AG10803 (cell line): ENCODE data around the gene EXOC4.

Experiments
- DNase-seq: peaks from one replicate; pipeline ENCODE4 v3.0.0; 2010; ENCODE audit warnings: low read depth
- H3K4me3 ChIP-seq: 2 replicates; pipeline ENCODE4 v1.5.1; 2011; ENCODE audit warnings: mild to moderate bottlenecking, low read length, control low read depth
- TF ChIP-seq, protein P1 (sequence below): conservative IDR thresholded peaks from 2 replicates; pipeline ENCODE4 v1.5.1; 2011; ENCODE audit warnings: mild to moderate bottlenecking, low read length, control low read depth, inconsistent platforms

The EXOC4 gene

DNA sequence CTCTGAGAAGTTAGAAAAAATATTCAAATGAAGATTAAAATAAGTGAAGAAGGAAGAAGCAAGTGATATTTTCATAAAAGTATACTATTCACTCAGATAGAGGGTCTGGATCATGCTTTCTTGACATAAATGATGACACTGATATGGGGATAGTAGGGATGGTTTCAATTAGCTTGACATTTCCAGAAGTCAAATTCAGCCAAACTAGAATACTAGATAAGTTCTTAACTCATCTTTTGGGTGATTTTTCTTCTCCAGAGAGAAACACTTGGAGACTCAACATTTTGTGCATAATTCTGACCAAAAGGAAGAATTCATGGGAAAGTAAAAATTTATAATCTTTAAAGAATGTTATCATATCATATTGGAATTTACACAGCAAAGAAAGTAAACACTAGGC, 722.3 kb downstream of the EXOC4 start:
- TF ChIP-seq, protein P1, sequence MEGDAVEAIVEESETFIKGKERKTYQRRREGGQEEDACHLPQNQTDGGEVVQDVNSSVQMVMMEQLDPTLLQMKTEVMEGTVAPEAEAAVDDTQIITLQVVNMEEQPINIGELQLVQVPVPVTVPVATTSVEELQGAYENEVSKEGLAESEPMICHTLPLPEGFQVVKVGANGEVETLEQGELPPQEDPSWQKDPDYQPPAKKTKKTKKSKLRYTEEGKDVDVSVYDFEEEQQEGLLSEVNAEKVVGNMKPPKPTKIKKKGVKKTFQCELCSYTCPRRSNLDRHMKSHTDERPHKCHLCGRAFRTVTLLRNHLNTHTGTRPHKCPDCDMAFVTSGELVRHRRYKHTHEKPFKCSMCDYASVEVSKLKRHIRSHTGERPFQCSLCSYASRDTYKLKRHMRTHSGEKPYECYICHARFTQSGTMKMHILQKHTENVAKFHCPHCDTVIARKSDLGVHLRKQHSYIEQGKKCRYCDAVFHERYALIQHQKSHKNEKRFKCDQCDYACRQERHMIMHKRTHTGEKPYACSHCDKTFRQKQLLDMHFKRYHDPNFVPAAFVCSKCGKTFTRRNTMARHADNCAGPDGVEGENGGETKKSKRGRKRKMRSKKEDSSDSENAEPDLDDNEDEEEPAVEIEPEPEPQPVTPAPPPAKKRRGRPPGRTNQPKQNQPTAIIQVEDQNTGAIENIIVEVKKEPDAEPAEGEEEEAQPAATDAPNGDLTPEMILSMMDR: no peak
- peak; percentile 8 for DNase-seq
- H3K4me3 ChIP-seq: no peak overlapping the region

DNA sequence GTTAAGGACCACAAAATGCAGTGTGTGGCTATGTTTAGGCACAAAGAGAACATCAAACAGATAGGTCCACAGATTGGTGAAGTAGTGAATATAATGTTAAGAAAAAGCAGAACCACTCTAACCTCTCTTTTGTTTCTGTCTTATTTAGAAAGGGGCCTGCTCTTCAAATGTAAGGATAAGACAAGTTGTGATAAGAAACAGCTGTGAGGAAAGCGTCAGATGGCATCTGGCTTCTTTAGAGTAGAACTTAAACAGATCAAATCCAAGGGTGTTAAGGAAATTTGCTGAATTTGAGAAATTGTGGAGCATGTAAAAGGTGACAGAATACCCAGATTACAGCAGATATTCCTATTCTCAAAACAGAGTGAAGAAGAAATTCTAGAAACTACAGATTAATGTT, 723.3 kb downstream of the EXOC4 start:
- no peak for DNase-seq
- TF ChIP-seq, protein P1: no peak
- no peak overlapping the region for H3K4me3 ChIP-seq

DNA sequence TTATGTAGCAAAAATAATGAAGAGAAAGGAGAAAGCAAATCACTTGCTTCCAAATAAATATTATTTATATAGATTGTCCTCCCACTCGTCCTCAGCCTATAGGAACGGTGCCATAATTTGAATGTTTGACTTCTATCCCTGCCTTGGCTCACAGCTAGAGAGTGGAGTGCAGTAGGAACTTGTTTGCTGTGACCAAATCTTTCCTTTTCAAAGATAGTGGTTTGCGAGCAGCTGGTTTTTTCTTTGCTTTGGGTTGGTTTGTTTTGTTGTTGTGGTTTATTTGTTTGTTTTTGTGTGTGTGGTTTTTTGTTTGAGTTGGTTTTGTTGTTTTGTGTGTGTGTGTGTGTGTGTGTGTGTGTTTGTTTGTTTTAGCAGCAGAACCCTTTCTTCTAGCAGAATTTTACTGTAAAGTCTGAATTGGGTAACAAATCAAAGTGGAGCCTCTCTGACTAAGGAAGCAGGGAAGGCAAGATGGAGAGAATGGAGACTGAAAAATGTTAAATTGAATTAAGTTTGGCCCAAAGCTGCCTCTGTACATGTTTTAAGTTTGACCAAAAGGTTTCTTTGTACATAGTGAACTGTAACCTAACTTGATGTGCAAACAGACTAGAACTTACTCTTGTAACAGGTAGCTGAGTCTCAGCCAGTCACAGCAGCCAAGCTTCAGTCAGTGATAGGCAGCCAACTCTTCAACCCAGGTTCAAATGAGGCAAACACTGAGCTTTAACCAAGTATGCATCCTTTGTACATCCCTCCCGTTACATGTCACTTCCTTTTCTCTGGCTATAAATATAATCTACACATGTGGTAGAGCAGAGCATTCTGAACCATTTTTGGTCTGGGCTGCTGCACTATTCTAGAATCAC, 724.8 kb downstream of the EXOC4 start:
- TF ChIP-seq, protein P1: no peak
- no peak overlapping the region for H3K4me3 ChIP-seq
- no peak for DNase-seq

DNA sequence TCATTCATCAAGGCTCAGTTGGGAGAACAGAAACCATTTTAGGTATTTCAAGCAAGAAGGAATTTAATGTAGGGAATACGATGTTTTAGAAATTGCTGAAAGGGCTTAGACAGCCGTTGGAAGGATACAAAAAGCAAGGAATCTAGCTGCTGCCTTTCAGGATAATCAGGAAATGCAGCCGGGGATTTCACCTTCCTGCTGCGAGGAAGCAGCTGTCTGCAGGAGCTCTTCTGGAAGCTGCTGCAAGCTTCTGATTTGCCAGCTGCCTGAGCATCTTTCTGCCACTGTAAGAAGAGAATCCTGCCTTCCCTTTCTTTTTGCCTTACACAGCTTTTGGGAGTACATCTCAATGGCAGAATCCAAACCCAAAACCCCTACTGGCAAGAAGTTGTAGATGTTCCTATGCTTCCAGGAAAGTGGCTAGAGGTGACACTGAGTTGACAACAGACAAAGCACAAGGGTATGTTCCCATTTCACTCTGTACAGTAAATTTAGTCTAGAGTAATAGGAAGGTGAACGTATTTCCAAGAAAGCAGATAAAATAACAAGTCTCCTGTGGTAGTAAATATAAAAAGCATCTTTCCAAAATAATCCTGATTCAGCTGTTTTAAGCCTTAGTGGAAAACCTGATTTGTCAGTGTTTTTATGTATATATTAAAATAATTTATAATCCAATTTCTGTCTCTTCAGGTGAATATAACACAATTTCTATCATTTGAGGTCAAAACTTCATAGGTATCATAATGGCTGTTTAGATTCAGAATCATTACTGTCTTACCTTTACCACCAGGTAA, 725.8 kb downstream of the EXOC4 start:
- no peak for DNase-seq
- TF ChIP-seq, protein P1: no peak
- H3K4me3 ChIP-seq: no peak overlapping the region

DNA sequence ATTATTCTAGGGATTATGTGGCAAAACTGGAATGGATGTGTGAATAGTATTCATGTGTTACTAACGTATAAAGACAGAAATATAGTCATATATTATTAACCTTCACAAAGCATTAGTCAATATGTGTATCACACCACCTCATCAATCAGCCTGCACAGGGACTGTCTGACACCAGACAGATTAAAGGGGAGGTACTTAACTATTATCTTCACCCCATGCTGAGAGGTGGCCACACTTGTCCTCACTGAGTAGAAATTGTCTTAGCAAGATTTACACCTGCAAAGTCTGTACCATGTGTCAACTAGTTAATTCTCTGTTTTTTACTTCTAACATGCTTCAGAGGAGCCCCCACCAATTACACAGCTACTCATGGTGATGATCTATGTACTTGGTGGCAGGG, 727.9 kb downstream of the EXOC4 start:
- TF ChIP-seq, protein P1: no peak
- H3K4me3 ChIP-seq: no peak overlapping the region
- DNase-seq: no peak

DNA sequence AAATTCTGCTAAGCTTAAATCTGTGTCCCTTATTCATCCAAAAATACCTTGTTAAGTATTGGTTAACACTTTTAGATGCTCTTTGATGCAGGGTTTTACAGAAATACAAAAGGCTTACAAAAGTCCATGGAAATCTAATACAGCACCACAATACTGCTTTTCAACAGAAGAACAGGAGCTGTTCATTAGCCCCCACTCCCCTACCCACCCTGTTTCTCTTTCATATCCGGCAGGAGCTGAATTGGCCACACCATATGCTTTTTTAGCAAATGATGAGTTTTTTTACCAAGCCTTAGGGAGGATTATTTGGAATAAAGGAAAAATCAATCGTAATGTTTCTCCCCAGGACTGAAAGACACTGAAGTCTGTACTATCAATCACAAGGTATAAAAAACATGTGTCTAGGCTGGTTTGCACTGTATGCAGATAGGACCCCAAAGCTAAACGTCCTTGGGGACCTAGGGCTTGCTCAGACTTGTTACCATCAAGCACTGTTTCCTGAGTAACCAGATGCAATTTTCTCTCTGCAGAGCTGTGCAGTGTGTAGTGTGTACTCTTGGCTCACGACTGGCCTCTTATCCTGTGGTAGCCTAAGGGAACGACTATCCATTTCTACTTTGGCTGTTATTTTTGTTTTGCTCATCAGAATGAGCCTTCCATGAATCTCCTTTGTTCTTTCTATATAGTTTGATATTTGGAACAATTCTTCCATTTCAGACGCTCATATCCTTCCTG, 731.0 kb downstream of the EXOC4 start:
- DNase-seq: no peak
- TF ChIP-seq, protein P1: no peak
- H3K4me3 ChIP-seq: no peak overlapping the region
